ENCODE data around the gene MESD.

MESD gene

DNA sequence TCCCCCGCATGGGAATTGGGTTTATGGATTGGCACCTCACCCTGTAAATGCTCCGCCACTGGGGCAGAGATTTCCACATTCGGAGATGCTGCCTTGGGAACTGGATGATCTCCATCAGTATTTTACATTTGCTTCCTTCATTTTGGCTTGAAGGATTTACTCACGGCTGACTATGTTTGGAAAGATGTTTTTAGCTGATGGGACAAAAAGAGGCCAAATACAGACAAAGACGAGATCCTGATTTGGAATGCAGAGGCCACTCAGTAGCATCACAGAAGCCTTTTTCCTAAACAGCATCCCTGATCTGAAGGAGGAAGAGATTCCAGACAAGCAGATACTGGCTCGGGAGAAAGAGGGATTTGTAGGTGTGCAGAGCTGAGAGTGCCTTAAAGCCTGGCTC is 76.9 kb downstream of the MESD start:
- TF ChIP-seq, protein P1, sequence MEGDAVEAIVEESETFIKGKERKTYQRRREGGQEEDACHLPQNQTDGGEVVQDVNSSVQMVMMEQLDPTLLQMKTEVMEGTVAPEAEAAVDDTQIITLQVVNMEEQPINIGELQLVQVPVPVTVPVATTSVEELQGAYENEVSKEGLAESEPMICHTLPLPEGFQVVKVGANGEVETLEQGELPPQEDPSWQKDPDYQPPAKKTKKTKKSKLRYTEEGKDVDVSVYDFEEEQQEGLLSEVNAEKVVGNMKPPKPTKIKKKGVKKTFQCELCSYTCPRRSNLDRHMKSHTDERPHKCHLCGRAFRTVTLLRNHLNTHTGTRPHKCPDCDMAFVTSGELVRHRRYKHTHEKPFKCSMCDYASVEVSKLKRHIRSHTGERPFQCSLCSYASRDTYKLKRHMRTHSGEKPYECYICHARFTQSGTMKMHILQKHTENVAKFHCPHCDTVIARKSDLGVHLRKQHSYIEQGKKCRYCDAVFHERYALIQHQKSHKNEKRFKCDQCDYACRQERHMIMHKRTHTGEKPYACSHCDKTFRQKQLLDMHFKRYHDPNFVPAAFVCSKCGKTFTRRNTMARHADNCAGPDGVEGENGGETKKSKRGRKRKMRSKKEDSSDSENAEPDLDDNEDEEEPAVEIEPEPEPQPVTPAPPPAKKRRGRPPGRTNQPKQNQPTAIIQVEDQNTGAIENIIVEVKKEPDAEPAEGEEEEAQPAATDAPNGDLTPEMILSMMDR (IDR thresholded peaks at IDR 0.05; ENCODE audit: low read depth, low read length) = no peak
- no peak for DNase-seq (ENCODE audit: low read depth, low spot score)
- H3K4me3 ChIP-seq (ENCODE audit: low read depth, low read length) = no peak overlapping the region
- in situ Hi-C loops (cut with HindIII; ENCODE audit: low sequenced_read_pairs) = no loop called here

DNA sequence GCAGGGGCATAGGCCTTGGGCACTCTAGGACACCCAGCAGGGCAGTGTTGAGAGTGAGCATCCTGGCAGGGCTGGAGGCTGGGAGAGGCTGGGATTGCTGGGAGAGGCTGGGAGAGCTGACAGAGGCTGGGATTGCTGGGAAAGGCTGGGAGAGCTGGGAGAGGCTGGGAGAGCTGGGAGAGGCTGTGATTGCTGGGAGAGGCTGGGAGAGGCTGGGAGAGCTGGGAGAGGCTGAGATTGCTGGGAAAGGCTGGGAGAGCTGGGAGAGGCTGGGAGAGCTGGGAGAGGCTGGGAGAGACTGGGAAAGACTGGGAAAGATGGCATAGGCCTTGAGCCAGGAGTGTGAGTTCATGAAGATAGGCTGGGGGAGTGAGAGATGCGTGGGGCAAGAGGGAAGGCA is 77.8 kb downstream of the MESD start:
- H3K4me3 ChIP-seq (ENCODE audit: low read depth, low read length) = no peak overlapping the region
- no peak for DNase-seq (ENCODE audit: low read depth, low spot score)
- in situ Hi-C loops (cut with HindIII; ENCODE audit: low sequenced_read_pairs) = no loop called here
- TF ChIP-seq, protein P1 (IDR thresholded peaks at IDR 0.05; ENCODE audit: low read depth, low read length) = no peak

DNA sequence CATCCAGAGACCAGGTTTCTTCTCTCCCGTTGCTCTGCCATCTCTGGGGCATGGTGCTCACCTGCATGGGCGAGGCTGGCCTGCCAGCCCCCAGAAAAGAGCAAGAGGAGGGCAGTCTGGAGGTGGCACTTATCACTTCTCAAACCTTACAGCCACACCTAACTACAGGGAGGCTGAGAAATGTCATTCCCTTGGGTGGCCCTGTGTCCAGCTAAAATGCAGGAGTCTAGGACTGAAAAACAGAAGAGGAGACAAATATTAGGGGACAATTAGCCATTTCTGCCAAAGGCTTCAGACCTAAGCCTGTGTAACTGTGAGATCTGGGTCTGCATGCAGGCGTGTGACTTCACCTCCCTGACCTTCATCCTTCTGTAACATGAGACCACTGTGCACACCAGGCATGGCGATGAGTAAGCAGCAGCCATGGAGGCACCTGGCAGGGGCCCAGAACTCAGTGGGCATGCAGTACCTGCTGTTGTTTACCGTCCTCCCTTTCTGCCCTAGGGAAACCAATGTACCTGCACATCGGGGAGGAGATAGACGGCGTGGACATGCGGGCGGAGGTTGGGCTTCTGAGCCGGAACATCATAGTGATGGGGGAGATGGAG is 83.4 kb downstream of the MESD start:
- no peak overlapping the region for H3K4me3 ChIP-seq (ENCODE audit: low read depth, low read length)
- peak; percentile 57 for DNase-seq (ENCODE audit: low read depth, low spot score)
- TF ChIP-seq, protein P1 (IDR thresholded peaks at IDR 0.05; ENCODE audit: low read depth, low read length) = no peak
- in situ Hi-C loops (cut with HindIII; ENCODE audit: low sequenced_read_pairs) = no loop called here

DNA sequence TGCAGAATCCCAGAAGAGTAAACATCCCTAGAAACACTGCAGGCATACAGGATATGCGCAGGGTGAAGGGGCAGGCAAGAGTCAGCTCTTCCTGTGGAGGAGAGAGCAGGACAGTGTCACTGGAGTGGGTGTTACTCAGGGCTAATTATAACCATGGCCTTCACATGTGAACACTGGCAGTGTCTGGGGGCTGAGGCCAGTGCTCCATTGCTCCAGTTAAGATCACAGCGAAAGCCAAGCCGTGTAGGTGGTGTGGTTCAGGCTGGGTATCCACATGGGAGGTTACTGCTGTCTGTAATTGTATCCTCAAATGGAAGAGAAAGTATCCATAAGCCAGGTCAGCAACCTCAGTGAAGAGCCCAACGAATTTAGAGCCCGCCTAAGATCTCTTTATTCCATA is 84.6 kb downstream of the MESD start:
- TF ChIP-seq, protein P1 (IDR thresholded peaks at IDR 0.05; ENCODE audit: low read depth, low read length) = no peak
- no peak overlapping the region for H3K4me3 ChIP-seq (ENCODE audit: low read depth, low read length)
- in situ Hi-C loops (cut with HindIII; ENCODE audit: low sequenced_read_pairs) = no loop called here
- peak; percentile 47 for DNase-seq (ENCODE audit: low read depth, low spot score)

DNA sequence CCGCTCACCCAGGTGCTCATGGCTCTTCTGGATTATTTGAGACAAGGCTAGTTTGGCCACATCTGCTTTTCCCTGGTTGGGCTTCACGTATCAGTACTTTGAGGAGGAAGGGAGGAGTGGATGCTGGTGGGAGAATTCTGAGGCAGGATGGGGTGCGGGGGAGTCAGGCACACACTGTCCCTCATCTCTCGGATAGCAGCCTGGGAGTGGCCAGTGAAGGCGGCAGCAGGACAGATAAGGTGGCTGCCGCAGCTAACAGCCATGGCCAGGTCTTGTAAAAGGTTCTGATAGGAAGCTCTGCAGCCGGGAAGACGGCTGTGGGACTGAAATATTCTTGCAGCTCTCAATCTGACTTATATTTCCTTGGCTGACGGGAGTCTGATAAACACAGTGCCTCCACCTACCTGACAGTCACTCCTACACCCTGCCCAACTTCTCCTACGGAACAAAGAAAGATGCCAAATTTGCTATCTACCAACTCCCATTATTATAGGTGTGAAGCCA is 87.3 kb downstream of the MESD start:
- no peak overlapping the region for H3K4me3 ChIP-seq (ENCODE audit: low read depth, low read length)
- in situ Hi-C loops (cut with HindIII; ENCODE audit: low sequenced_read_pairs) = no loop called here
- TF ChIP-seq, protein P1 (IDR thresholded peaks at IDR 0.05; ENCODE audit: low read depth, low read length) = no peak
- no peak for DNase-seq (ENCODE audit: low read depth, low spot score)

DNA sequence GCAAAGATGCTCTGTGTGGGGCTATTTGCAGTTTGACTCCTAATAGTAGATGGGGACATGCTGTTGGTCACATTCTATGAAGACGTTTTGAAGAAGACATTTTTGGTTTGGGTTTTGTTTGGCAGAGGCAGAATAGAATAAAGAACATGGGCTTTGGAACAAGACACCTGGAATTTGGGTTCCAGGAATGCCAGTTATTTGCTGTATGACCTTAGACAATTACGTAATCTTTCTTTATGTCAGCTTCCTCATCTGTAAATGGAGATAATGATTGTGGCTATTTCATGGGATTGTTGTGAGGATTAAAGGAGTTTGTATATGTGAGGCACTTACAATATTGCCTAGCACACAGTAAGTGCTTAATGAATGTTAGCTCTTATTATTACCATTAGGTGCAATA is 91.6 kb downstream of the MESD start:
- H3K4me3 ChIP-seq (ENCODE audit: low read depth, low read length) = no peak overlapping the region
- TF ChIP-seq, protein P1 (IDR thresholded peaks at IDR 0.05; ENCODE audit: low read depth, low read length) = no peak
- in situ Hi-C loops (cut with HindIII; ENCODE audit: low sequenced_read_pairs) = no loop called here
- no peak for DNase-seq (ENCODE audit: low read depth, low spot score)
